Keratinocyte (primary cell): Measurements from ENCODE around the gene LTBP3.

ENCODE experiments used
- CTCF ChIP-seq, 3 experiments: IDR thresholded peaks in 1 of 3; conservative IDR thresholded peaks in 1 of 3; optimal IDR thresholded peaks in 1 of 3; 2 replicates in 2 of 3; 3 replicates in 1 of 3; pipeline versions ENCODE3 to v1.5.1; 2011; ENCODE audit warnings: low read length in 3 of 3, mild to moderate bottlenecking in 3 of 3, moderate library complexity in 2 of 3, control low read depth in 1 of 3, inconsistent platforms in 1 of 3; ENCODE audit not compliant: insufficient read depth in 2 of 3; ENCODE audit errors: extremely low read depth in 1 of 3
- EZH2 ChIP-seq: IDR thresholded peaks from one replicate; pipeline ENCODE4 v1.6.1; 2012; ENCODE audit warnings: inconsistent platforms, mild to moderate bottlenecking, low read length, moderate library complexity

DNA sequence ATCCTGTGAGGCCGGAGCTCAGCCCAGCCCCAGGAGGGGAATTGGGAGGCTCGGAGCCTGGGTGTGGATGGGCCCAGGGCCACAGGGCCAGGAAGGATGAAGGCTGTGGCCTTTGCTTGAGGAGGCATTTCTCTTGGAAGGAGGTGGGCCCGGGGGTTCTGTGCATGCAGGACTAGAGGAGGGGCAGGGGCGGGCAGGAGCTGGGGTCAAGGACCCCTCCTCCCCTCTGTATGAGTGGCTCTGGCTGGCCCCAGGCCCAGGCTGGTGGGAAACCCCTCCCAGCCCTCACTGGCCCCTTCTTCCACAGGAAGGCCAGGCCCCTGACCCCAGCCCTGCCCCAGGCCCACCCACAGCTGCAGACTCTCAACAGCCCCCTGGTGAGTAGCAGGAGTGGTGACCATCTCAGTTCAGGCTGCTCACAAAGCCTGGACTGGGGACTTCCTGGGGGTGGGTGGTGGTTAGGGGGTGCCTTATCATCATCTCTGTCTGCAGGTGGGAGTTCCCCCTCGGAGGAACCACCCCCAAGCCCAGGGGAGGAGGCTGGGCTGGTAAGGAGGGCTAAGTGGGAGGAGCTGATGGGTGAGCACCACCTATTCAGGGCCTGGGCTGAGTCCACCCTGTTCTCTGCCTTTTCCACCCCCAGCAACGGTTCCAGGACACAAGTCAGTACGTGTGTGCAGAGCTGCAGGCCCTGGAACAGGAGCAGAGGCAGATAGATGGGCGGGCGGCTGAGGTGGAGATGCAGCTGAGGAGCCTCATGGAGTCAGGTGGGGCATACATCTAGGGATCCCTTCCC, 31.5 kb upstream of the LTBP3 start:
- TF ChIP-seq CTCF (optimal IDR thresholded peaks at IDR 0.05 in 1 of 3, IDR thresholded peaks at IDR 0.05 in 1 of 3, conservative IDR thresholded peaks at IDR 0.05 in 1 of 3; ENCODE audit: extremely low read depth in 1 of 3, insufficient read depth in 2 of 3, low read length in 3 of 3) (no peak), EZH2 (no peak)
